ENCODE results near the gene RNASE11. TPM values are rescaled to one million over a fixed set of nuclear protein-coding genes. Genes with fewer than 3 reads are reported as not detected.

RNASE11 gene
- total and polyA plus RNA-seq, 2 donors (not counting 3 experiments of a cell fraction or from before 2014, with no cell fraction given): not detected

- no peak overlapping the region for H3K27ac ChIP-seq (ENCODE audit: insufficient read depth, low read depth, low read length)
- no peak overlapping the region for H2AFZ ChIP-seq (ENCODE audit: low read depth, low read length)
- BruUV-seq (replicated peaks): no TSS peak
- H3K9ac ChIP-seq (replicated peaks; ENCODE audit: extremely low read depth, insufficient read depth, low read length): no peak overlapping the region
- FAIRE-seq: no peak
- no peaks in the 10 kb centered on the region for H4K20me1 ChIP-seq (replicated peaks; ENCODE audit: control insufficient read depth, extremely low read depth, insufficient read depth, low read length)
- no peak for DNase-seq (ENCODE audit: low read depth, low spot score)
- no peak for TF ChIP-seq MAX (IDR thresholded peaks at IDR 0.05; ENCODE audit: insufficient read depth, insufficient read length)
- TF ChIP-seq GATA2 (IDR thresholded peaks at IDR 0.05; ENCODE audit: insufficient read depth, insufficient read length, low read depth, low read length): no peak
- no peak for TF ChIP-seq POLR2AphosphoS5 (IDR thresholded peaks at IDR 0.05; ENCODE audit: insufficient read depth, low read depth, low read length)
- TF ChIP-seq FOS (IDR thresholded peaks at IDR 0.05; ENCODE audit: borderline replicate concordance, insufficient read depth, low read length): no peak
- TF ChIP-seq EZH2 (IDR thresholded peaks at IDR 0.05; ENCODE audit: borderline replicate concordance, low read depth, low read length, severe bottlenecking): no peak
- TF ChIP-seq POLR2A (IDR thresholded peaks at IDR 0.05; ENCODE audit: low read depth, low read length): no peak
- no peak for TF ChIP-seq MYC (IDR thresholded peaks at IDR 0.05; ENCODE audit: low read depth, low read length)
- TF ChIP-seq JUN (IDR thresholded peaks at IDR 0.05; ENCODE audit: borderline replicate concordance, insufficient read depth, insufficient read length, low read depth): no peak
- TF ChIP-seq, protein P1, sequence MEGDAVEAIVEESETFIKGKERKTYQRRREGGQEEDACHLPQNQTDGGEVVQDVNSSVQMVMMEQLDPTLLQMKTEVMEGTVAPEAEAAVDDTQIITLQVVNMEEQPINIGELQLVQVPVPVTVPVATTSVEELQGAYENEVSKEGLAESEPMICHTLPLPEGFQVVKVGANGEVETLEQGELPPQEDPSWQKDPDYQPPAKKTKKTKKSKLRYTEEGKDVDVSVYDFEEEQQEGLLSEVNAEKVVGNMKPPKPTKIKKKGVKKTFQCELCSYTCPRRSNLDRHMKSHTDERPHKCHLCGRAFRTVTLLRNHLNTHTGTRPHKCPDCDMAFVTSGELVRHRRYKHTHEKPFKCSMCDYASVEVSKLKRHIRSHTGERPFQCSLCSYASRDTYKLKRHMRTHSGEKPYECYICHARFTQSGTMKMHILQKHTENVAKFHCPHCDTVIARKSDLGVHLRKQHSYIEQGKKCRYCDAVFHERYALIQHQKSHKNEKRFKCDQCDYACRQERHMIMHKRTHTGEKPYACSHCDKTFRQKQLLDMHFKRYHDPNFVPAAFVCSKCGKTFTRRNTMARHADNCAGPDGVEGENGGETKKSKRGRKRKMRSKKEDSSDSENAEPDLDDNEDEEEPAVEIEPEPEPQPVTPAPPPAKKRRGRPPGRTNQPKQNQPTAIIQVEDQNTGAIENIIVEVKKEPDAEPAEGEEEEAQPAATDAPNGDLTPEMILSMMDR (IDR thresholded peaks at IDR 0.05; ENCODE audit: extremely low read depth in 1 of 2, insufficient read depth in 1 of 2, low read depth in 1 of 2, low read length in 2 of 2): no peak
- no peaks in the 10 kb centered on the region for H3K79me2 ChIP-seq (ENCODE audit: control insufficient read depth, insufficient read depth, low read length)
- peaks cover 7 to 9% of the 10 kb centered on the region in 2 experiments for H3K27me3 ChIP-seq (ENCODE audit: control insufficient read depth in 2 of 2, insufficient read depth in 2 of 2, low read length in 2 of 2)
- no peak overlapping the region for H3K4me2 ChIP-seq (ENCODE audit: insufficient read depth, low read length)
- H3K36me3 ChIP-seq (ENCODE audit: control insufficient read depth in 2 of 2, extremely low read depth in 1 of 2, insufficient read depth in 2 of 2, low read length in 2 of 2): no peaks in the 10 kb centered on the region
- no peak overlapping the region for H3K4me3 ChIP-seq (replicated peaks in 1 of 3; ENCODE audit: insufficient read depth in 1 of 3, low read depth in 1 of 3, low read length in 3 of 3)
- POLR2A ChIA-PET: no interaction called here
- no peaks in the 10 kb centered on the region for H3K9me1 ChIP-seq (replicated peaks; ENCODE audit: control insufficient read depth, extremely low read depth, insufficient read depth, low read length)
- CTCF ChIA-PET: no interaction called here
- no peaks in the 10 kb centered on the region for H3K9me3 ChIP-seq (replicated peaks; ENCODE audit: control insufficient read depth, insufficient read depth, low read length)
- intact Hi-C loops (cut with micrococcal nuclease): no loop called here
- no peaks in the 10 kb centered on the region for H3K4me1 ChIP-seq (ENCODE audit: control insufficient read depth, extremely low read depth, insufficient read depth, low read length)
- dilution Hi-C loops (cut with MboI; ENCODE audit: extremely low pct_ligation_motif_present, low sequenced_read_pairs): no loop called here
Measured at GRCh38 chr14:20559461-20559904, 28.3 kb downstream of the RNASE11 start.
